CD4-positive, alpha-beta T cell treated with Interleukin-15 for 4 hours (primary cell): ENCODE data around the gene PPM1M.

Experiments
- DNase-seq: peaks from one replicate; pipeline ENCODE4 v3.0.0-alpha.2; 2020; ENCODE audit warnings: low spot score

Gene PPM1M

DNA sequence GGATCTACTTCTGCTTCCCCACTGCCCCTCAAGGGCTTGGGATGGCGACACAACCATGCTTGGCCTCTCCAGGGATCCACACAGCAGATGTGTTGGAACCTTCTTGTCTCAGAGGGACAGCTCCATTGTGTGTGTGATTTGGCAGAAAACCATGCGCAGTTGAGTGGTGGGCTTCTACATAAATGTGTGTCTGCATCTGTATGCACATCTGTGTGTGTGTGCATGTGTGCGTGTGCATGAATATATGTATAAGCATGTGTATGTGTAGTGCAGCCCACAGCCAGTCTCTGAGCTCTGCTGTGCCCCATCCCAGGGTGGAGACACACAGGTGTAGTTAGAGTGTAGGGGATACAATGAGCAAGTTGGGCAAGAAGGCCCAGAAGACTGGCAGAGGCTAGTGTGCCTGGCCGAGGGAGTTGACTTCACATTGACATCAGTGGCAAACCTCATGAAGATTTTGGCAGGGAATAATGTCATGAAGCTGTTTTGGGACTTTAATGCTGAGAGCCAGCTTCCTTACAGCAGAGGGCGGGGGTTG lies 50.2 kb downstream of the PPM1M start:
- no peak for DNase-seq

GRCh38 chr3:52297242-52298148 lies 51.9 kb downstream of the PPM1M start:
- DNase-seq: no peak

DNA sequence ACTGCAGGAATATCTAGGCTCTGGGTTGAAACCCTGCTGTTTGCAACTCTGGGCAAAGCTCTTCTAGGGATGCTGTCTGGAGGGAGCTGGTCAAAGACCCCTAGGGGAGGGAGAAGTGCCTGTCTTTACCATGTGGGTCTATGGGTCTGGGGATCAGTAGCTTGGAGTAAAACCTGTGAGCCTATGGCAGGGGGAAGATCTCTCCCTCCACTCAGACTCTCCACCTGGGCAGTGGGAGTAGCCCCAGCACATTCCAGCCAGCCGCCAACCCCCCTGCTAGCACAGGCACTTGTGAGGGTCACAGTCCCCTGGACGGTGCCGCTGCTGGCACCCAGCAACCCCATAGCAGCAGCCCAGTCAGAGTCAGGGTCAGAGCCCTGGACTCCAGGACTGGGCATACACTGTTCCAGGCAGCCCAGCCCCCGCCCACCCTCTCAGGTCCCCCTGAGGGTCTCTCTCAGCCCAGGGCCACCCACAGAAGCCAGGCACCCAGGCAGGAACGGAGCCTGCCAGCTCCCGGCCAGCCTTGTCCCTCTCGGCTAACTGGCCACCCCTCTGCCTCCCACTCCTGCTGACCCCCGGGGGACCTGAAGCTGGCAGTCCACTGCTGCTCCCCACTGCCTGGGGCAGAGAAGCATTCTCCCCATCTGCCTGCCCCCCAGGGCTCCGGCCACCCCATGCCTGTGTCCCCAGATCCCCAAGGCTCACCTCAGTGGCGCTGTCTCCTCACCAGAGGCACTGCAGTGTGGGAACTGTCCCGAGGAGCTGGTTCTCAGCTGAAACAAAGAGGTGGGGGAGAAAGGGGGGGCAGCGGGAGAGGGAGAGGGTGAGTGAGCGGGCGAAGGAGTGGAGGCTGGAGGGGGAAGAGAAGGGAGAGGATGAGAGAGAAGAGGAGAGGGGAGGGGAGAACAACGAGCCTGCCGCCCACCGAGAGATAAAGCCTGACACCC lies 52.9 kb downstream of the PPM1M start:
- no peak for DNase-seq

DNA sequence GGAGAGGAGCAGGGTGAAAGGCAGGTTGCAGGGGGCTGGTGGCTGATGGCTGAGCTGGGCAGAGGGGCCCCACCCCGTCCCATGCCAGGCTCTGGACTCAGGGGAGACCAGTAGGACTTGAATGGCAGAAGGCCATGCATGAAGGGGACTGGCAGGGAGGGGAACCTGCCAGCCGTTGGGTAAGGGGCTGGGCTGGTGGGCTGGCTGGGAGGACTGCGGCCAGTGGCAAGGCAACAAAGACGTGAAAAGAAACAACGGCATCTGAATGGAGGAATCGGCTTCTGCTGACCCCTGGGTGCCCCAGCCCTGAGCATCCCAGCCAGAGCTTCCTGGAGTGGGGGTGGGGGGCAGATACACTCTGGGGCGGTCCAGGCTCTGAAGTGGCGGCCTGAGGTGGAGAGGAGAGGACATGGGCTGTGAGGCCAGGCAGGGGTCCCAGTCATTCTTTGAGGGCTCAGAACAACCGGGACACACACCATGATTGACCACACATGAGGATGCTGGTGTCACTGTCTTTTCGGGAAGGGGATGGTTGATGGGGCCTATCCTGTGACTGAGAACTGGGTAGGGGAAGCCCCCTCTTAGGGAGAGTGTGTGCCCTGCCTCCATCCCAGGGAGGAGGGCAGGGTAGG lies 53.8 kb downstream of the PPM1M start:
- no peak for DNase-seq
